Medulla oblongata (tissue), 1 donor: ENCODE data around the gene CALHM4.
"Not testable (repeated sequence)": the region's sequence is repeated elsewhere in the genome, so short reads cannot be mapped to it uniquely, and the experiment has no call there.

ENCODE experiments used
- DNase-seq: peaks from one replicate; pipeline ENCODE4 v3.0.0-alpha.2; 2015; ENCODE audit errors: extremely low spot score

Gene CALHM4

GRCh38 chr6:116575227-116575626 lies 21.7 kb downstream of the CALHM4 start:
- DNase-seq = no peak

GRCh38 chr6:116577486-116577885 lies 23.9 kb downstream of the CALHM4 start:
- no peak for DNase-seq

- DNase-seq = no peak
These were observed 24.8 kb downstream of the CALHM4 start for GRCh38 chr6:116578335-116578734.

- no peak for DNase-seq
These were observed 25.6 kb downstream of the CALHM4 start for GRCh38 chr6:116579143-116579542.

- DNase-seq = no peak
These were observed 26.6 kb downstream of the CALHM4 start for GRCh38 chr6:116580198-116580597.

- DNase-seq = no peak
These were observed 32.7 kb downstream of the CALHM4 start for GRCh38 chr6:116586276-116586675.

GRCh38 chr6:116586738-116587137 lies 33.2 kb downstream of the CALHM4 start:
- no peak for DNase-seq

- no peak for DNase-seq
These were observed 41.7 kb downstream of the CALHM4 start for GRCh38 chr6:116595247-116595646.

- no peak for DNase-seq
These were observed 43.3 kb downstream of the CALHM4 start for GRCh38 chr6:116596815-116597214.

- DNase-seq = not testable (repeated sequence)
These were observed 50.4 kb downstream of the CALHM4 start for GRCh38 chr6:116603916-116604315.

GRCh38 chr6:116604868-116605267 lies 51.3 kb downstream of the CALHM4 start:
- DNase-seq = not testable (repeated sequence)

- no peak for DNase-seq
These were observed 52.4 kb downstream of the CALHM4 start for GRCh38 chr6:116605935-116606334.
